ENCODE measurements around the gene GLIS1.

DNA sequence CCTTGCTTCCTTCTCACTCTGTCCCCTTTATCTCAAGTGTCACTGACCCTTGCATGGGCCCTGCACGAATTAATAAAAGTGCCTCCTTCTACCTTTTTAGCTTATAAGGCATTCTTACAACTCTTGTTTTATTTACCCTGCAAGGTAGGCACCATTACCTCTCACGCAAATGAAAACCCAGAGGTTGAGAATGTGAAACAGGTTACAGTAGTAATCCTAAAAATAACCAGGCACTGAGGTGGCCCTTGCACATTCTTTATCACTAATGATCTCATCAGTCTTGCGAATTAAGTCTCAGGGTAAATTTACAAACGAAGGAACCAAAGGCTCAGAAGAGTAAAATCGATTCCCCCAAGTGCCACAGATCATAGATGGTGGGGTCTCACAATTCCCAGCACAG is 3.7 kb downstream of the GLIS1 start:
- no peak for TF ChIP-seq SP1 (IDR thresholded peaks at IDR 0.05)
- TF ChIP-seq ELF4 (IDR thresholded peaks at IDR 0.05): no peak
- TF ChIP-seq NFRKB (IDR thresholded peaks at IDR 0.05): no peak
- TF ChIP-seq FOXA1 (IDR thresholded peaks at IDR 0.05): no peak
- TF ChIP-seq FOXK2 (IDR thresholded peaks at IDR 0.05): no peak
- TF ChIP-seq HDGF (IDR thresholded peaks at IDR 0.05; ENCODE audit: borderline replicate concordance): no peak
- TF ChIP-seq TARDBP (IDR thresholded peaks at IDR 0.05): no peak
- no peak for TF ChIP-seq BHLHE40 (IDR thresholded peaks at IDR 0.05; ENCODE audit: borderline replicate concordance)
- no peak for TF ChIP-seq FOXM1 (IDR thresholded peaks at IDR 0.05; ENCODE audit: borderline replicate concordance)
- TF ChIP-seq, protein P1, sequence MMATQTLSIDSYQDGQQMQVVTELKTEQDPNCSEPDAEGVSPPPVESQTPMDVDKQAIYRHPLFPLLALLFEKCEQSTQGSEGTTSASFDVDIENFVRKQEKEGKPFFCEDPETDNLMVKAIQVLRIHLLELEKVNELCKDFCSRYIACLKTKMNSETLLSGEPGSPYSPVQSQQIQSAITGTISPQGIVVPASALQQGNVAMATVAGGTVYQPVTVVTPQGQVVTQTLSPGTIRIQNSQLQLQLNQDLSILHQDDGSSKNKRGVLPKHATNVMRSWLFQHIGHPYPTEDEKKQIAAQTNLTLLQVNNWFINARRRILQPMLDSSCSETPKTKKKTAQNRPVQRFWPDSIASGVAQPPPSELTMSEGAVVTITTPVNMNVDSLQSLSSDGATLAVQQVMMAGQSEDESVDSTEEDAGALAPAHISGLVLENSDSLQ (IDR thresholded peaks at IDR 0.05): no peak
- TF ChIP-seq SUZ12 (IDR thresholded peaks at IDR 0.05): no peak
